ENCODE results near the gene ADGRL3. TPM values are rescaled to one million over a fixed set of nuclear protein-coding genes. Genes with fewer than 3 reads are reported as not detected.

ADGRL3 gene
- total and polyA plus RNA-seq, 12 donors = 2.4 to 182 (median 22.1) TPM

DNA sequence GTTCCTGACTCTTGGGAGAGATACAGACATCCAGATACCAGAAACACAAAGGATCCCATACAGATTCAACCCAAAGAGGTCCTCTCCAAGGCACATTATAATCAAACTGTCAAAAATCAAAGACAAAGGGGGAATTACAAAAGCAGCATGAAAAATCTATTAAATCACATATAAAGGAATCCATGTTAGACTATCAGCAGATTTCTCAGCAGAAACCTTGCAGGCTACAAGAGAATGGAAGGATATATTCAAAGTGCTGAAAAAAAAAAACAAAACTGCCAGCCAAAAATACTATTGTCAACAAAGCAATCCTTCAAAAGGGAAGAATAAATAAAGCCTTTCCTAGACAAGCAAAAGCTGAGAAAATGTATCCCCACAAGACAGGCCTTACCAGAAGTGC lies 14.8 kb upstream of the ADGRL3 start:
- Histone ChIP-seq H3K4me1 (replicated peaks in 1 of 2) (no peaks in the 10 kb centered on the region), H3K27ac (no peak overlapping the region), H3K27me3 (no peaks in the 10 kb centered on the region), H3K36me3 (replicated peaks in 1 of 2) (no peaks in the 10 kb centered on the region), H3K9me3 (replicated peaks in 1 of 3) (no peaks in the 10 kb centered on the region), H3K4me3 (no peak overlapping the region)
- intact Hi-C loops (cut with DNase I) = no loop called here
- TF ChIP-seq, protein P1, sequence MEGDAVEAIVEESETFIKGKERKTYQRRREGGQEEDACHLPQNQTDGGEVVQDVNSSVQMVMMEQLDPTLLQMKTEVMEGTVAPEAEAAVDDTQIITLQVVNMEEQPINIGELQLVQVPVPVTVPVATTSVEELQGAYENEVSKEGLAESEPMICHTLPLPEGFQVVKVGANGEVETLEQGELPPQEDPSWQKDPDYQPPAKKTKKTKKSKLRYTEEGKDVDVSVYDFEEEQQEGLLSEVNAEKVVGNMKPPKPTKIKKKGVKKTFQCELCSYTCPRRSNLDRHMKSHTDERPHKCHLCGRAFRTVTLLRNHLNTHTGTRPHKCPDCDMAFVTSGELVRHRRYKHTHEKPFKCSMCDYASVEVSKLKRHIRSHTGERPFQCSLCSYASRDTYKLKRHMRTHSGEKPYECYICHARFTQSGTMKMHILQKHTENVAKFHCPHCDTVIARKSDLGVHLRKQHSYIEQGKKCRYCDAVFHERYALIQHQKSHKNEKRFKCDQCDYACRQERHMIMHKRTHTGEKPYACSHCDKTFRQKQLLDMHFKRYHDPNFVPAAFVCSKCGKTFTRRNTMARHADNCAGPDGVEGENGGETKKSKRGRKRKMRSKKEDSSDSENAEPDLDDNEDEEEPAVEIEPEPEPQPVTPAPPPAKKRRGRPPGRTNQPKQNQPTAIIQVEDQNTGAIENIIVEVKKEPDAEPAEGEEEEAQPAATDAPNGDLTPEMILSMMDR (IDR thresholded peaks at IDR 0.05) = no peak
- no peak for DNase-seq

DNA sequence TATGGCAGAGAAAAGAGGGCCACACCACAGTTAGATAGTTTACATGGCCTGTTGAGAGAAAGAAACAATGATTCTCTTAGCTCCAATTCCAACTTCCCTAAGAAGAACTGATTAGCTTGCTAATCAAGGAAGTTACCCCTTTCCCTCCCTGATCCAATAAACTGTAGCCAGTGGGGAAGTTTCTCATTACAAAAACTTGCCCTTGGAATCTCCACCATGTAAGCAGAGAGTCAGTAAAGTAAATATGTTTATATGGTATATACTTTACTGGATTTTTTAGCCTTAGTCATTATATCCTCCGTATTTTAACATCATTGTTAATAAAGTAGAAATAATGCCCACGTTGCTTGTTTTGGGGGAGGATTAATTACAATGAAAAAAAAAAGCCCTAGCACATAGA lies 7.7 kb upstream of the ADGRL3 start:
- no peaks in the 10 kb centered on the region for H3K9me3 ChIP-seq (replicated peaks in 1 of 3)
- intact Hi-C loops (cut with DNase I) = no loop called here
- H3K27ac ChIP-seq = no peak overlapping the region
- H3K4me3 ChIP-seq = no peak overlapping the region
- TF ChIP-seq POLR2A (IDR thresholded peaks at IDR 0.05) = no peak
- TF ChIP-seq, protein P1 (IDR thresholded peaks at IDR 0.05) = no peak
- no peaks in the 10 kb centered on the region for H3K27me3 ChIP-seq
- DNase-seq = no peak
- 87 to 94% (median 91%) methylated on average over 2 of the region's 2 CpGs for WGBS, 4 donors
- no peaks in the 10 kb centered on the region for H3K36me3 ChIP-seq (replicated peaks in 1 of 2)
- no peaks in the 10 kb centered on the region for H3K4me1 ChIP-seq (replicated peaks in 1 of 2)

DNA sequence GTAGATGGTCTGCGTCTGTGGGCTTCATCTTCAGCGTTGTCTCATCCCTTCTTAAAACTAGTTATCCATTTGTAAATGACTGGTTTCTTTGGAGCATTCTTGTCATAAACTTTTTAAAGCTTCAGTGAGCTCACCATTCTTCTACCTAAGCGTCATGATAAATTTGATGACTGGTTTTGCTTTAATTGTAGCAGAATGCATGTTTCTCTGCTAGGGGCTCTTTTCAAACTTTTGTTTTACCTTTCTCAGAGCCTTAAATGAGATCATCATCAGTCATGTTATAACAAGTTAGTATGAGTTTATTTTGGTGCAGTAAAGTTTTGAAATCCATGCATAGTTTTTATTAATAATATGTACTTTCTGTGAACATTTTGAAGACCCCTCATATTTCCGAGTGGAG lies 6.3 kb upstream of the ADGRL3 start:
- intact Hi-C loops (cut with DNase I) = no loop called here
- Histone ChIP-seq H3K27ac (no peak overlapping the region), H3K36me3 (replicated peaks in 1 of 2) (no peaks in the 10 kb centered on the region), H3K9me3 (replicated peaks in 1 of 3) (no peaks in the 10 kb centered on the region), H3K4me1 (replicated peaks in 1 of 2) (no peaks in the 10 kb centered on the region), H3K27me3 (no peaks in the 10 kb centered on the region), H3K4me3 (no peak overlapping the region)
- DNase-seq = no peak
- no peak for TF ChIP-seq POLR2A (IDR thresholded peaks at IDR 0.05)
- TF ChIP-seq, protein P1 (IDR thresholded peaks at IDR 0.05) = no peak
- WGBS, 4 donors = 89 to 95% (median 92%) methylated on average over 4 of the region's 4 CpGs

DNA sequence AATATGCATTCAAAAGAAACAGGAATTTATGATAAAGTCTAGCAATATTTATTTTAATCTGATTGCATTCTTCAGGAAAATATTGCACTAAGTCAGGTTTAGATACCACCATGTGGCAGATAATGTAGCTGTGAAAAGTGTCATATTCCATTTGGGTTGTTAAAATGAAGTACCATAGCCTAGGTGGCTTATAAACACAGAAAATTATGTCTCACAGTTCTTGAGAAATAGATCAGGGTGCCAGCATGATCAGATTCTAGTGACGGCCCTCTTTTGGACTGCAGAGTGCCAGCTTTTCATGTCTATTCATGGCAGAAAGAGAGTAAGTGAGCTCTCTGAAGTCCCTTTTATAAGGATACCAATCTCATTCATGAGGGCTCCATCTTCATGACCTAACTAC lies 5.6 kb upstream of the ADGRL3 start:
- TF ChIP-seq, protein P1 (IDR thresholded peaks at IDR 0.05) = no peak
- no peak for DNase-seq
- intact Hi-C loops (cut with DNase I) = no loop called here
- 71 to 88% (median 77%) methylated on average over 1 of the region's 1 CpG for WGBS, 4 donors
- Histone ChIP-seq H3K36me3 (replicated peaks in 1 of 2) (no peaks in the 10 kb centered on the region), H3K27me3 (no peaks in the 10 kb centered on the region), H3K4me1 (replicated peaks in 1 of 2) (no peaks in the 10 kb centered on the region), H3K9me3 (replicated peaks in 1 of 3) (no peaks in the 10 kb centered on the region), H3K27ac (no peak overlapping the region), H3K4me3 (no peak overlapping the region)

Measured in adrenal gland (tissue), 12 donors.